Amniotic stem cell (primary cell): ENCODE measurements around the gene GYS2.
"Not testable (repeated sequence)": the region's sequence is repeated elsewhere in the genome, so short reads cannot be mapped to it uniquely, and the experiment has no call there.

Experiments used
- DNase-seq: peaks from one replicate; lab custom pipeline; 2025; lab: John Stamatoyannopoulos, UW

The GYS2 gene

DNA sequence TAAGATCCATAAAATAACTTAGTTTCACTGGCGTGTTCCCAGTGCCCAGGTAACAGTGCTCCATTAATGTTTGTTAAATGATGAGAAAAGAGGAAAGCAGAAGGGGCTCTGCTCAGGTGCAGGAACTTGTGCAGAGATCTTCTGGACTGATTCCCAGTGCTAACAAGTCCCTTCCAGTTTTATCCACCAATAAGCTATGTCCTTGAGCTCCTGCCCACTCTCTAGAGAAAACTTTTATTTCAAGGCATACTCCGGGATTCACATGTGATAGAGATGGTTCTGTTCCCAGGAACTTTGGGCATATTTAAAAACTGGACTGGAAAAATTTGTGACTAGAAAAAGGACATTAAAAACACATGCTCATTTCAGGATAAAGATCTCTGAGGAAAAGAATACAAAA lies 1.9 kb downstream of the GYS2 start:
- DNase-seq = no peak

DNA sequence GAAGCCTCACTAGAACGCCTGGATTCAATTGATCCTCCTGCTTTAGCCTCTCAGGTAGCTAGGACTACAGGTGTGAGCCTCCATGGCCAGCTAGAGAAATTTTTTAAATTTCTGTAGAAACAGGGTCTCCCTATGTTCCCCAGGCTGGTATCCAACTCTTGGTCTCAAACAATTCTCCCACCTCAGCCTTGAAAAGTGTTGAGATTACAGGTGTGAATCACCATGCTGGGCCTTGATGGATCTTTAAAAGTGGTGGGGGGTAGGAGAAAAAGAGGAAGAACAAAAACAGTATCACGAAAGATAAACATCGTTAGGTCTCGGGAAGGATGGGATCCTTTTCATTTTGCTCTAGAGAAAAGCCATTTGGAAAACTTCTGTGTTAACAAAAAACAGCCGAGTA lies 4.5 kb downstream of the GYS2 start:
- no peak for DNase-seq

DNA sequence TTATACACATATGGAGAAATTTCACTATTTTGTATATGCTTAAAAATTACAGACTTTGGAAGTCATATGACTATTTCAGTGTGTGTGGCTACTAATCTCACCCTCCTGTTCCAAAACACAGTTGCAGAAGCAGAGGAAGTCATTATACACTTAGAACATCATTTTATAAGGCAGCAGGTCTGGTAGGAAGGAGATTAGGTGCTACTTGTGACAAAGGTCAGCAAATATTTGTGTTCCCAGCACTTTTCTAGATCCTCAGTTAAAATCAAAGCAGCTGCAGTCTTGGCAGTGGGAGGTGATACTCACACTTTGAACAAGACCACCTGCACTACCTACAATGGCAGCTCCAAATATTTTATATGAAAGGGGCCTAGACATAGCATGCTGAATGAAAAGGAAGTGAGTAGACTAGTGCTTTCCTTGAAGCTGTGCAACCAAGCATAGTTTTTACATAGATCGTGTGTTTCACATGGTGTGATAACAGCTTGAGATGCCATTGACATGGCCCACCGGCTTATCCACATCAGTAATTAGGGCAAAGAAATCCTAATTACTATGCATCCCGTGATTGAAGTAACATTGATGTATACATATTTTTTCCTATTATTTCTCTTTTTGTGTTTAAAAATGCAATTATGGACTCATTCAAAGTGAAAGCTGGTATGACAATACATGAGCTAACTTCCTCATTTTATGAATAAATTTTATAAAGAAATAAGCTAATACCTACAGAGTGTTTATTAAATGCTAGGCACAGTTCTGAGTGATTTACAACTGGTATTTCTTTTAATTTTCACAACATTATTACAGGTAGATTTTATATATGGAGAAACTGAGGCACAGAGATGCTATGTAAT lies 5.3 kb downstream of the GYS2 start:
- DNase-seq = no peak

DNA sequence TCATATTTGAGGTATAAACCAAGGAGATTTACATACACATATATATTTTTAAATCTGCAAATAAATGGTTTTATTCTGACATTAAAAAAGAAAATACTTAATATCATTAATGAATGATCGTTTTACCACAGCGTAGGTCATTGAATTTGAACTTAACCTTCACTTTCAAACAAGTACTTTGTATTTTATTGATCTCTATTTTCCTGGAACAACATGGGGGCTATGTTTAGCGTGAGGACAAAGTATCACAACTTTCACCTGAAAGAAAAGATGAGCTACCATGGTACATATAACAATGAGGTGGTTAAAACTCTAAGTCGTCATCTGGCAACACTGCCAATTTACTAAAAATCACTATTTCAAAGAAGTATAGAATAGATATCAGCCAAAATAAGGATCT lies 6.0 kb downstream of the GYS2 start:
- no peak for DNase-seq

DNA sequence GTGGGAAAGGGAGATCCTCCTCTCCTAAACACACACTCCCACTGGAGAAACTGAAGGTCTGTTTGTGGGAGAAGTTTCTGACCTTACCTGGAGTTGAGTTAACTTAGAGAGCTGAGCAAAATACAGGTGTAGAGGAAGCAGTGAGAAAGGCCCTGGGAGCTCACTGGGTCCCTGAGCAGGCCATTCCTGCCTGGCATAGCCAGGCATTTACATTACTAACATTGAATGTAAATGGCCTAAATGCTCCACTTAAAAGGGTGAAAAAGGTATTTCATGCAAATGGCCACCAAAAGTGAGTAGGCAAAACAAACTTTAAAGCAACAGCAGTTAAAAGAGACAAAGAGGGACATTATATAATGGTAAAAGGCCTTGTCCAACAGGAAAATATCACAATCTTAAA lies 9.3 kb downstream of the GYS2 start:
- DNase-seq = not testable (repeated sequence)

DNA sequence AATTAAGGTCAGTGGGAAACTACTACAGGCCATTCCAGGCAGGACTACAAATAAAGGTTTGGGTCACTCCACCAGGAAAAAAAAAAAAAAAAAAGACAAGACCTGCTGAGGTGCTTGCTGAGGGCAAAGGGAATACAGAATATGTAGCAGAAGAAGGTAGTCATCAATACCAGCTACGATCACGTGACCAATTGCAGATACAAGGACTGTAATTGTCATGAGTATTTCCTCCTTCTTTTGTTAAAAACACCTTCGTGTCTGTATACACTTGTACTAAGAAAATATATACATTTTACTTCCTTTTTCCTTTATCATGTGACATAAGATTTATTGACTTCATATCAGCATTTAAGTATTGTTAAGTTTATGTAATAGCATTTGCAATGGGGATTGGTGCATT lies 19.2 kb downstream of the GYS2 start:
- no peak for DNase-seq

DNA sequence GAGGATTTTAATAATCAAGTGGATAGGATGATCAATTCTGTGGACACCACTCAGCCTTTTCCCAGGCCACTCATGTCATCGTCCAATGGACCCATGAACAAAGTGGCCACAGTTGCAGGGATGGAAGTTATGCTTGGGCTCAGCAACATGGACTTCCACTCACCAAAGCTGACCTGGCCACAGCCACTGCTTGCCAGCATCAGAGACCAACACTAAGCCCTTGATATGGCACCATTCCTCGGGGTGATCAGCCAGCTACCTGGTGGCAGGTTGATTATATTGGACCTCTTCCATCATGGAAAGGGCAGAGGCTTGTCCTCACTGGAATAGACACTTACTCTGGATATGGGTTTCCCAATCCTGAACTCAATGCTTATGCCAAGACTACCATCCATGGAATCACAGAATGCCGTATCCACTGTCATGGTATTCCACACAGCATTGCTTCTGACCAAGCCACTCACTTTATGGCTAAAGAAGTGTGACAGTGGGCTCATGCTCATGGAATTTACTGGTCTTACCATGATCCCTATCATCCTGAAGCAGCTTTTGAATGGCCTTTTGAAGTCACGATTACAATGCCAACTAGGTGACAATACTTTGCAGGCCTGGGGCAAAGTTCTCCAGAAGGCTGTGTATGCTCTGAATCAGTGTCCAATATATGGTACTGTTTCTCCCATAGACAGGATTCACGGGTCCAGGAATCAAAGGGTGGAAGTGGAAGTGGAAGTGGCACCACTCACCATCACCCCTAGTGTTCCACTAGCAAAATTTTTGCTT lies 20.1 kb downstream of the GYS2 start:
- DNase-seq = not testable (repeated sequence)

DNA sequence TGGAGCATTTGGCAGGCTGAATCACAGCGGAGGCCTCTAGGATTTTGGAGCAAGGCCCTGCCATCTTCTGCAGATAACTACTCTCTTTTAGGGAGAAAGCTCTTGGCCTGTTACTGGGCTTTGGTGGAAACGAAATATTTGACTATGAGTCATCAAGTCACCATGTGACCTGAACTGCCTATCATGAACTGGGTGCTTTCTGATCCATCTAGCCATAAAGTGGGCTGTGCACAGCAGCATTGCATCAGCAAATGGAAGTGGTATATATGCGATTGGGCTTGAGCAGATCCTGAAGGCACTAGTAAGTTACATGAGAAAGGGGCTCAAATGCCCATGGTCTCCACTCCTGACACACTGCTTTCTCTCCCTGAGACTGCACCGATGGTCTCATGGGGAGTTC lies 21.1 kb downstream of the GYS2 start:
- no peak for DNase-seq

DNA sequence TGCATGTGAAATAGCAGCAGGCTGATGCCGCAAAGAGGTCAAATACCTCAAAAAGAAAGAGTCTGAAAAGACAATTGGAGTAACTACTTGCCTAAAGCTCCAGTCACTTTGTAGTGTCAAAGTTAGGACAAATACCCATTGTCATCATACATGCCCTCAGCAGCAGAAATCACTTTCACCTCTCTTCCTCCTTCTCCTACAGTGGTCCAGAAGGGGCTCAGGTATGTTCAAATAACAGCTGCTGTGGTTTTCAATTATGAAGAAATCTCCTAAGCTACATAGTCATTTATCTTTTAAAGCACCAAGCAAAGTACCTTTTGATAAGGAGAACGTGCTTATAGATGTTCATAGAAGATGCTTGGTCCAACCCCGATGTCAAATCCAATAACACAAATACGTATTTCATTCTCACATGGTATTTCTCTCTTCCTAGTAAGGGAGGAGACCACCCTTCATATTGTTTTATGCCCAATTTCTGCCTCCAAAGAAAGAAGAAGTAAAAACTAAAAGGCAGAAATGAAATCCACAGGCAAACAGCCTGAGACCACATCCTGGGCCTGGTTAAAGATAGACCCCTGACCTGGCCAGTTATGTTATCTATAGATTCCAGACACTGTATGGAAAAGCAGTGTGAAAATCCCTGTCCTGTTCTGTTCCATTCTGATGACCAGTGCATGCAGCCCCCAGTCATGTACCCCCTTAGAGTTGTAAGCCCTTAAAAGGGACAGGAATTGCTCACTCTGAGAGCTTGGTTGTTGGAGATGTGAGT lies 23.7 kb downstream of the GYS2 start:
- no peak for DNase-seq

DNA sequence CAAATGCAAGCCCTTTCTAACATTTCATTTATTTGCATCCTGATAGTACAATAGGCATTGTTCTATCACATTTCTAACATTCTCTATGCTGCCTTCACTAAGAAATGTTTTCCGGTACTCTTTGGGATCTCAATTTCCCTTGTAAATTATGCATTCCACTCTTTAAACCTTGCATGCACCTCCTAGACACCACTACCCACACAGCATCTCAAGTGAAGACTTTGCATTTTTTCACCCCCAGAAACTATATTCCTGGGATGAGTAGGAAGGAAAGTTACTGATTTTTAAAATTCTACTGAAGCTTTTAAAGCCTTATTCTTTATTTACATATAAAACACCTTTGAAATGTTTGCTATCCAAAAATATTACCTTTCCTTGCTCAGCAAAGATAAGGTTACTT lies 27.1 kb downstream of the GYS2 start:
- DNase-seq = no peak

DNA sequence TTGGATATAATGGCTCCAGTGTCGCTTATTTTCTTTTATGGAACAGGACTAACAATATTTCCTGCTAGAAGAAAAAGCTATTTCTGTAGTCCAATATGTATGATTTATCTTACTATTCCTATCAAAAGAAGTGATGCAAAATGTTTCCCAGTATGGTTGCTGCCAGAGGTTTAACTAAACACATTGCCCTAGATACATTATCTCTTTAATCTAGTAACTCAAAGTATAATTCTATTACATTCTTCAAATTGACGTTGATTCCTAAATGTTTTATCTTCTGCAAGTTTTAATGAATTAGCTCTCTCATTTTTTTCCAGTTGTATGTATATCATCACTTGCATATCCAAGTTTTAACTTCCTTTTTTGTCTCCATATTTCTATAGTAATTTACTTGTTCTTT lies 28.2 kb downstream of the GYS2 start:
- no peak for DNase-seq

DNA sequence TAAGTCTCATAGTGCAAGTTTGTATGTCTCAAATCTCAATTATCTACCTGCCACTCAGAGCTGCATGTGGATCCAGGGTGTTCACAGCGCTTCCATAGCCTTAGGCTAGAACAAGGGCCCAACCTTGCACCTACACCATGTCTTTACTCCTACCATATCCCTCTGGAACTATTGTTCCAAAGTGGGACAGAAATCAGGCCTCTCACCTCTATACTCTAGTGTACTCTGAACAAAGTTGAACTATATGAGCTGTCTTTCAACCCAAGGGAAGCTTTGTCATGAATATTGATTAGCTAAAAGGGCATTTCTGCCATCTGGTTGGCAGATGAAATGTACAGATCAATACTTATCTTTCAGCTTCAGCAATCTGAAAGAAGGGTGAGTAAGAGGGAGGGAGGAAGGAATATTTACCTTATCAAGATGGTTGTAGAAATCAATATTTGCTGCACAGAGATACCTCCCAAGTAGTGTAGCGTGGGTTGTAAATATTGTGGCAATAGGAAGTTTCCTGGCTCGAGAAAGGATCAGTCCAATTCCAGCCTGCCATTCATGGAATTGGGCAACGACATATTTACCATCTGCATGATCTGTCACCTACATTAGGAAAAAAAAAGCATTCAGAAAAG lies 30.8 kb downstream of the GYS2 start:
- DNase-seq = no peak

DNA sequence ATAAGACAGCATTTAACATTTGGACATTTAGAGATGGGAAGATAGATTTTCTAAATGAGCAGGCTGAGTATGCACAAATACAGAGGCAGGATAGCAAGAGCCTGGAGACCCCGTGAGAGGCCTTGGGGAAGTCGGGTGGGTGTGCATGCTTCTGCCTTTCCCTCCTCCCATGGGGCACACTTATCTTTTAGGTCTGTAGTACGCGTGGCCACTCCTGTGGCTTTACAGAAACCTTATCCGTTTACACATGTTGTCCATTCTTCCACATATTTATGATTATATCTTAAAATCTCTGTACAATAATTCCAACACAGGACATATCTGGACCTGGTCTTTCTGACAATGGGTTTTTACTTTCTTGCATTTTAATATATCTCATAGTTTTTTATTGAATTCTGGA lies 33.6 kb downstream of the GYS2 start:
- DNase-seq = no peak

DNA sequence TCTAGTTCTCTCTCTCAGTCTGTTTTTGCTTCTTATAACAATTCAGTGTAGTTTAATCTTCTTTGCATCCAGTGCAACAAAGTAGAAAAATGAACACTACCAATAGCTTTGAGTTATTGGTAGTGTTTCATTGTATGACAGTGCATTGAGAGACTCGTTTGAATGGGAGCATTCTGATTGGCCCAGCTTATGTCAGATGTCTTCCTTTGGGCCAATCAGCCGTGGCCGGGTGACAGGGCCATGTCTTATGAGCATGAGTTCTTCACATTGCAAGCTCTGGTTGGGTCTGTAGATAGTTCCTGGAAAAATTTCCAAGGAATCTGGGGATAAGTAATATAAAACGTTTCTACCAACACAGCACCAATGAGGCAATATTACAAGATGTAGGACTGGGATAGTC lies 36.5 kb downstream of the GYS2 start:
- DNase-seq = no peak

DNA sequence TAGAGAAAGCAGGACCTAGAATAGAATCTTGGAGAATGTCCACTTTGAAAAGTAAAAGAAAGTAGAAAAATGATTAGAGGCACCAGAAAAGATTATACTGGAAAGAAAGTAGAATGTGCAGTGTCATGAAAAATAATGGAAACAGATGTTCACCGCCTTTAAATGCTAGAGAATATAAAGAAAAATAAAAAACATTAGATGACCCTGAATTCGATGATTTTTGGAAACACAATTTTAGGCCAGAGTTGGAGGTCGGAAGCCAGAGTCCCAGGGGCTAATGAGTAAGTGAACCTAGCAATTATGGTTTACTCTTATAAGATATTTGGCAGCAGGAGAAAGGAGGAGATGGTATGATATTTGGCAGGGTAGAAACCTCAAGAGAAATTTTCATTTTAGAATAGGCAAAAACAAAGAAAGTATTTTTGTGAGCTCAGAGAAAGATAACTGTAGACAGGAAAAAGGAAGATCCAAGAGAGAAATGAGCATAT lies 37.7 kb downstream of the GYS2 start:
- no peak for DNase-seq

DNA sequence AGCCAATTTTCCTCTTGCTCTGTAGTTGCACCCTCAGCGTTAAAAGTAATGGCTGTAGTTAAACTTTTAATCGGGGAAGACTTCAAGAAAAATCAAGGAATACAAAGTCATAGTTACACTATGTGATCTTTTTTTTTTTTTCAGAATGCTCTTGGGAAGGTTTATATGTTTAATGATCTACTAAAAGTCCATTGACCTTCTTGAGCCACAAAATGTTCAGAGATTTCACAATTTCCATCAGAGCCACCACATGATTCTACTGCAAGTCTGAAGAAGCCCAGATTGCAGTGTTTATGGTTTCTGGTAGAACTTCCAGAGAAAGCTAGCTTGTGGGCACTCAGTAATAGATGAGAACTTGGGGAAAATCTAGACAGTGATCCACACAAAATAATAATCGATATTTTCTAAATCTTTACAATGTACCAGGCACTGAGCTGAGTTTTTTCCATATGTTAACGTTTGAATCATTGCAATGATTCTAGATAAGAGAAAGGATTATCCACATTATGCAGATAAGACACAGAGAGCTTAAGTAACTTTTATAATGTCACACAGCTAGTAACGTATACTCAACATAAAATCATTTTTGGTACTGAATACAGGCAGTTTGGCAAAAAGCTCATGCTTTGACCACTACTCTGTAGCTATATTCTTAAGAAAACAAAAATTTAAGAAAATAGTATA lies 38.3 kb downstream of the GYS2 start:
- DNase-seq = no peak

DNA sequence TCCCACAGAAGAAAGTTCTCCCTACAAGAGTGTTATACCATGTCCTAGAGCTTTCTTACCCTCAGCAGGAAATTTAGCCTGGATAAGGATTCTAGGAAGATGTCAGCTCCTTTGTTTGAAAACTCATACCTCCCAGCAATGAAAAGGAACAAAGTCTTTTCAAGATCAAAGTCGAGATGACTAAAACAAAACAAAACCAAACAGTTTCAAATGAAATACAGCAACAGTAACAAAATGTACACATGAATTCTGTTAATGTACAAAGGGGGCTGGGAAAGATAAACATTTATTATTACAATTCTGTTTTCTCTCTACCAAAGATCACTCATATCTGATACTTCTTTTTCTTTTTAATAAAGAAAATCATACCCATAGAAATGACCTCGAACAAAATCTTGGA lies 41.8 kb downstream of the GYS2 start:
- no peak for DNase-seq

DNA sequence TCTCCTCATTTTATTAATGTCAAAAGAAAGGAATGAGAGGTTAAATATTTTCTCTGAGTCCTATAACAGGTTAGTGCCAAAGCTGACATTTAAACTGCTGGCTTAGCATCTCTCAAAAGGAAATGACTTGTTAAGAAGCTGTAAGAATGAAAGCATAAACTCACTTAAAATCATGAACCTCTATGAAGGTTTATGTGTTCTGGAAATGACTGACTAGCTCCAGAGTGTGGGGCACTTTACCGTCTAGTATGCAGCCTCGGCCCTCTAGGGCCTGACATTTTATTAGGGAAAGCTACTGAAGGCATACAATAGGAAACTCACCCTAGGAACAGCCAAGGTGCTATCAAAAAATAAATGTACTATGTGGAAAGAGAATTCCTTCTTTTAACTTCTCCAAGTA lies 43.5 kb downstream of the GYS2 start:
- DNase-seq = no peak

DNA sequence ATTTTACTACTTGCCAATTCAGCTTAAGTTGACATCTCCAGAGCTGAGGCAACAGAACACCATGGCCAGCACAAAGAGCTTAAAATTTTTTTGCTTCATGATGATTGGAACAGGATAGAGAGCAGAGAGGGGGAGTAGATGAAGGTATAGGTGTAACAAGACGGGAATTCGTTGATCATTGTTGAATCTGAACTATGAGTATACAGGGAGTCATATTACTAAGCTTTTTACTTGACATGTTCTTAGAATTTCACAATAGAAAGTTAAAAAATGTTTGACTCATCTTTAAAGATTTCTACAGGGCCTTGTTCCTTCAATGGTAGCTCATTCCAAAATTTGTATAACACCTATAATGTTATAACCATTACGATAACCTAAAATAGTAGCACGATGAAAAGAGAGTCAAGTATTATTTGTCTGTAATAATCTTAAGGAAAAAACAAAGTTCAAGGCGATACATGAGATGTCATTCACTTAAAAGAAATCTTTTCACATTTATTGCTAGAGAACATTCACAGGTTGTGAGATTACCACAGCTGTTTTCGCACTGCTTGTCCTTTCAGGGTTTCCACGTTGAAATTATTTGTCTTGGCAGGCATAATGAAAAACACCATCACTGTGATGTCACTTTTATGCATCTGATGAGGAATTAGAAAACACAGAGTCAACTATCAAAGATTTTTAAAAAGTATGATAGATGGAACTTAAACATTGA lies 44.6 kb downstream of the GYS2 start:
- no peak for DNase-seq

DNA sequence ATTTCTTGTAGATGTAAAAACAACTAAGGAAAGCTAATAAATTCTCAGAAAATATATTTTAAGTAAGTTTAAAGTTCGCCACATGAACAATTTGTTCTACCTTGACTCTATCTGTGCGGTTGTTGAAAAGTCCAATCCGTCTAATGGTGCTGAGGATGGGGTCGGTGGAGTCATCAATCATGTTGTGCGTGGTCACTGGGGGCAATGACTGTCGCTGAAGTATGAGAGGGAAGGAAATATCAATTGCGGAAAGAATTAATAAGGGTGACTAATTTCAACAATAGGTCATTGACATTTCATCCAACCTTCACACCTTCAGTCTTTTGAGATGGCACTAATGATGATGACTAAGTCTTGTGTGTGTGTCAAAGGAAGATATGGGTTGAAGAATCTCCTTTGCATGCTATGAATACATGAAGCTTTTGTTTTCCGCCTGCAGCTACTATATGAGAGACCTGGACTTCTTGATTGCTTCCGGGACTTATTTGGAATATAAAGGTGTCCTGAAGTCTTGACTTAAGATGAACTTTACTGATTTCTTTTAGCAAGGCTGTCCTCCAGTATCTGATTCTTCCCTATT lies 46.5 kb downstream of the GYS2 start:
- no peak for DNase-seq

DNA sequence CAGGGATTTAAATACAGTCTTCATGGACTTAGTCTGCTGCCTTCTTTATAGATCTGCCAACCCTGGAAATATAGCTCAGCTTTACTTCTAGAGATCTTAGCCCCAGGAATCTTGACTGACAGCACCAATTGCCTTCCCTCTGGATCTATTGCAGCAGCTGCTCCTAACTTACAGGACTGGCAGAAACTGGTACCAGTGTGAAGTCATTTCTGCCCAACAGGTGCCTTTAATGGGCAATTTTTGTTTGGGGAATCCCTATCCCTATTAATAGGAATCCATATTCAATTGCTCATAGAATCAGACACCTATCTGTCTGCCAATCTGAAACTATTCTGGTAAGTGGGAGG lies 51.3 kb downstream of the GYS2 start:
- no peak for DNase-seq
